ENCODE results near the gene WDR93.

- no peak for TF ChIP-seq EZH2 (IDR thresholded peaks at IDR 0.05)
- no peak; the same call in 1 of the 2 replicates for TF ChIP-seq POLR2AphosphoS5 (IDR thresholded peaks at IDR 0.05; ENCODE audit: borderline replicate concordance, low read depth, low read length)
Measured at GRCh38 chr15:89653578-89653977, 37.0 kb upstream of the WDR93 start.
